NK-92 treated with Interleukin-12 subunit alpha and Interleukin-12 subunit beta, amount 100 ng/mL, for 24 hours (cell line): Measurements from ENCODE around the gene LINC01488.

Experiments
- DNase-seq: peaks from one replicate; lab custom pipeline; 2025; lab: John Stamatoyannopoulos, UW

Gene LINC01488

GRCh38 chr11:69481393-69481844, at the start of gene LINC01488:
LINC01488 (plus strand) TSS chr11:69481663.
- DNase-seq, result no peak

- no peak for DNase-seq
These were observed 49.3 kb upstream of the LINC01488 start for GRCh38 chr11:69431893-69432738.

- no peak for DNase-seq
These were observed 47.7 kb upstream of the LINC01488 start for GRCh38 chr11:69433741-69434140.

GRCh38 chr11:69434471-69434931, 47.0 kb upstream of the LINC01488 start:
- DNase-seq, result no peak

GRCh38 chr11:69435161-69435986, 46.1 kb upstream of the LINC01488 start:
- DNase-seq, result no peak

- DNase-seq, result no peak
These were observed 45.2 kb upstream of the LINC01488 start for GRCh38 chr11:69436041-69436982.

- no peak for DNase-seq
These were observed 44.2 kb upstream of the LINC01488 start for GRCh38 chr11:69437001-69437875.

- no peak for DNase-seq
These were observed 43.6 kb upstream of the LINC01488 start for GRCh38 chr11:69437876-69438205.

GRCh38 chr11:69438286-69438920, 43.1 kb upstream of the LINC01488 start:
- DNase-seq, result no peak

- no peak for DNase-seq
These were observed 42.3 kb upstream of the LINC01488 start for GRCh38 chr11:69439127-69439526.

GRCh38 chr11:69439651-69440464, 41.6 kb upstream of the LINC01488 start:
- DNase-seq, result no peak

- no peak for DNase-seq
These were observed 40.6 kb upstream of the LINC01488 start for GRCh38 chr11:69440876-69441275.

- DNase-seq, result no peak
These were observed 39.3 kb upstream of the LINC01488 start for GRCh38 chr11:69442012-69442806.

- no peak for DNase-seq
These were observed 38.7 kb upstream of the LINC01488 start for GRCh38 chr11:69442807-69443137.

GRCh38 chr11:69443138-69443967, 38.1 kb upstream of the LINC01488 start:
- no peak for DNase-seq

GRCh38 chr11:69443968-69444364, 37.5 kb upstream of the LINC01488 start:
- DNase-seq, result no peak

- no peak for DNase-seq
These were observed 36.9 kb upstream of the LINC01488 start for GRCh38 chr11:69444381-69445130.
